ENCODE data around the gene TDRD10.

TDRD10 gene

GRCh38 chr1:154594811-154595210 is 92.8 kb downstream of the TDRD10 start:
- TF ChIP-seq CTCF (conservative IDR thresholded peaks at IDR 0.05) = no peak
- H3K27ac ChIP-seq = no peak overlapping the region

GRCh38 chr1:154595621-154596020 is 93.6 kb downstream of the TDRD10 start:
- no peak for TF ChIP-seq CTCF (conservative IDR thresholded peaks at IDR 0.05)
- H3K27ac ChIP-seq = no peak overlapping the region
